Body of pancreas (tissue), 4 donors: ENCODE results near the gene ACVR1C. TPM values are rescaled to one million over a fixed set of nuclear protein-coding genes. Genes with fewer than 3 reads are reported as not detected.

Experiments
- ATAC-seq: fragments of 150-250 bp; one replicate; pipeline ENCODE4 v1.9.1; 2016
- DNase-seq, 4 donors: peaks; one replicate each; pipeline ENCODE4 v3.0.0-alpha.2; 2019
- H3K27ac ChIP-seq, 4 donors: fragments of 200-600 bp; sonication (generic); 1 replicate in 3 of 4; 2 replicates in 1 of 4; pipeline versions ENCODE4 v1.5.1 to v1.6.1; 2016 to 2019; ENCODE audit warnings: mild to moderate bottlenecking in 1 of 4, mixed read lengths in 1 of 4, moderate library complexity in 1 of 4
- H3K27me3 ChIP-seq, 2 donors: fragments of 200-600 bp; sonication (generic); one replicate each; pipeline ENCODE4 v1.6.0; 2016; ENCODE audit warnings: mild to moderate bottlenecking in 1 of 2
- H3K36me3 ChIP-seq, 2 donors: fragments of 200-600 bp; sonication (generic); replicated peaks in 1 of 2; 2 replicates each; pipeline ENCODE4 v1.5.1; 2016; ENCODE audit warnings: low read depth in 2 of 2; ENCODE audit not compliant: insufficient read depth in 1 of 2
- H3K4me1 ChIP-seq: fragments of 200-600 bp; sonication (generic); one replicate; pipeline ENCODE4 v1.6.0; 2016
- H3K4me3 ChIP-seq, 2 donors: fragments of 200-600 bp; sonication (generic); 1 replicate in 1 of 2; 2 replicates in 1 of 2; pipeline ENCODE4 v1.5.1; 2016 to 2019
- H3K9me3 ChIP-seq, 3 donors: fragments of 200-600 bp; sonication (generic); 1 replicate in 2 of 3; 2 replicates in 1 of 3; pipeline ENCODE4 v1.5.1; 2016
- CTCF ChIP-seq, 7 experiments: fragments of 450-650 bp in 4 of 7; fragments of 200-600 bp in 3 of 7; sonication (generic) in 3 of 7; IDR thresholded peaks; one replicate each; pipeline ENCODE4 v1.5.1; 2016 to 2019; ENCODE audit warnings: antibody characterized with exemption in 7 of 7
- POLR2A ChIP-seq, 3 donors: fragments of 450-650 bp; IDR thresholded peaks; one replicate each; pipeline ENCODE4 v1.6.1; 2016; ENCODE audit warnings: antibody characterized with exemption in 3 of 3, mild to moderate bottlenecking in 2 of 3
- intact Hi-C: fragments of 100-400 bp; cut with DNase I; formaldehyde crosslinking; loops from one replicate; pipeline ENCODE4 v1.15.1; 2023
- total RNA-seq, 2 donors: library from RNA; depleted of rRNA; stranded (reverse); fragments of >200 nt; gene quantifications; one replicate each; pipeline ENCODE4 v1.1.0, GENCODE V29; 2016

ACVR1C gene
- total RNA-seq, 2 donors from 2014 or later, result 1.6 to 6.6 TPM

DNA sequence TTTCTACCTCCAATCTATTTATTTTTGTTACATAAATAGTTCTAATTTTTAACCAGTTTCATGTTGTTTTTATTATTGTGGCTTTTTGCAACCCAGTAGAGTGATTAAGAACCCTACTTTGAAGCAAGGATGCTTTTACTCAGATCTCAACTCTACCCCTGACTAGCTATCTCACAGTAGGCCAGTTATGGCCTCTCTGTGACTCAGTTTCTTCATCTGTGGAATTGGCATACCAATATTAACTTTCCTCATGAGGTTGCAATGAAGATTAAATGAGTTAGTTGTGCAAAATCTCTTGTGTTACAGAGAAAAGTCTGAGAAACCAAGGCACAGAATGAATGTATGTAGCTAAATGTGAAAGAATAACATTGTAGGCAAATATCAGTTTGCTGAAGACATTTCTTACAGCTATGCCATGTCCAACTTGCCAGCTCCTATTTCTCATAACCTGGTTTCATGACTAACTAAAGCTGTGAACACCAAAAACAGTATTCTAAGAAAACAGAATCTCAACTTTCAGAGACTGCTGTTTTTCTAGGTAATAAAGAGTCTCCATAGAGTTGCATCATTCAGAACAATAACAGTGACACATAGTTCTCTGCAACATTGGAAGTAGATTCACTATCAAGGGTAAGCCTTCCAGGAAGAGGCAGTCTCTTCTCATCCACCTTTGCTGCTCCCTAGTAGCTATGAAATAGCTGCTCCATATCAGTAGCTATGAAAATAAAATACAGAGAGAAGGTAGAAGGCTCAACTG, 151.5 kb downstream of the ACVR1C start:
- Histone ChIP-seq H3K27ac (no peak overlapping the region), H3K4me1 (peaks cover 11% of the 10 kb centered on the region), H3K9me3 (no peaks in the 10 kb centered on the region), H3K4me3 (no peak overlapping the region), H3K27me3 (no peaks in the 10 kb centered on the region), H3K36me3 (no peaks in the 10 kb centered on the region)
- TF ChIP-seq CTCF (IDR thresholded peaks at IDR 0.05) (no peak), POLR2A (IDR thresholded peaks at IDR 0.05) (no peak)
- ATAC-seq (no peak), DNase-seq (no peak)
- intact Hi-C loops, result no loop called here

Other genes with a start within 250 kb of the ACVR1C start
- gene CYTIP, start 184.8 kb downstream of the ACVR1C start, total RNA-seq, result 10 to 100 TPM in 1 of 2 donors, 1 to 10 TPM in 1; 5.6 to 10.6 TPM
- 10 to 100 TPM; 14.0 to 18.5 TPM for gene ACVR1, start 247.5 kb upstream of the ACVR1C start, total RNA-seq